ENCODE results near the gene GORASP2. TPM values are rescaled to one million over a fixed set of nuclear protein-coding genes. Genes with fewer than 3 reads are reported as not detected.

The GORASP2 gene
- polyA plus RNA-seq, 1 donor (not counting 4 experiments of a cell fraction or from before 2014, with no cell fraction given): 125 TPM

GRCh38 chr2:170895023-170895757, 33.9 kb upstream of the GORASP2 start:
- Histone ChIP-seq H3K27ac (ENCODE audit: control insufficient read depth, insufficient read depth, low read length) (no peak overlapping the region), H3K79me2 (ENCODE audit: control insufficient read depth, insufficient read depth, low read length) (no peaks in the 10 kb centered on the region), H4K20me1 (ENCODE audit: control insufficient read depth, extremely low read depth, insufficient read depth, low read length) (no peaks in the 10 kb centered on the region), H3K4me3 (ENCODE audit: control insufficient read depth in 2 of 3, extremely low read depth in 1 of 3, insufficient read depth in 2 of 3, low read depth in 1 of 3, low read length in 3 of 3) (no peak overlapping the region), H2AFZ (ENCODE audit: control insufficient read depth, low read length) (no peak overlapping the region), H3K4me1 (ENCODE audit: control insufficient read depth, extremely low read depth, insufficient read depth, low read length) (peaks cover 3% of the 10 kb centered on the region), H3K9me3 (ENCODE audit: control insufficient read depth, low read depth, low read length) (no peaks in the 10 kb centered on the region), H3K9ac (ENCODE audit: control insufficient read depth, extremely low read depth, insufficient read depth, low read length) (no peak overlapping the region), H3K9me1 (ENCODE audit: control insufficient read depth, extremely low read depth, insufficient read depth, low read length) (no peaks in the 10 kb centered on the region), H3K27me3 (ENCODE audit: control insufficient read depth, extremely low read depth, insufficient read depth, low read length) (no peaks in the 10 kb centered on the region), H3K36me3 (ENCODE audit: control insufficient read depth in 2 of 2, extremely low read depth in 1 of 2, insufficient read depth in 2 of 2, low read length in 2 of 2) (no peaks in the 10 kb centered on the region), H3K4me2 (ENCODE audit: control insufficient read depth, extremely low read depth, insufficient read depth, low read depth, low read length) (no peak overlapping the region)
- no peak for FAIRE-seq
- DNase-seq (ENCODE audit: low read depth, low spot score): no peak
- dilution Hi-C loops (cut with MboI; ENCODE audit: extremely low pct_ligation_motif_present, low sequenced_read_pairs): no loop called here
- TF ChIP-seq EZH2 (IDR thresholded peaks at IDR 0.05; ENCODE audit: low read length): no peak
- TF ChIP-seq, protein P1, sequence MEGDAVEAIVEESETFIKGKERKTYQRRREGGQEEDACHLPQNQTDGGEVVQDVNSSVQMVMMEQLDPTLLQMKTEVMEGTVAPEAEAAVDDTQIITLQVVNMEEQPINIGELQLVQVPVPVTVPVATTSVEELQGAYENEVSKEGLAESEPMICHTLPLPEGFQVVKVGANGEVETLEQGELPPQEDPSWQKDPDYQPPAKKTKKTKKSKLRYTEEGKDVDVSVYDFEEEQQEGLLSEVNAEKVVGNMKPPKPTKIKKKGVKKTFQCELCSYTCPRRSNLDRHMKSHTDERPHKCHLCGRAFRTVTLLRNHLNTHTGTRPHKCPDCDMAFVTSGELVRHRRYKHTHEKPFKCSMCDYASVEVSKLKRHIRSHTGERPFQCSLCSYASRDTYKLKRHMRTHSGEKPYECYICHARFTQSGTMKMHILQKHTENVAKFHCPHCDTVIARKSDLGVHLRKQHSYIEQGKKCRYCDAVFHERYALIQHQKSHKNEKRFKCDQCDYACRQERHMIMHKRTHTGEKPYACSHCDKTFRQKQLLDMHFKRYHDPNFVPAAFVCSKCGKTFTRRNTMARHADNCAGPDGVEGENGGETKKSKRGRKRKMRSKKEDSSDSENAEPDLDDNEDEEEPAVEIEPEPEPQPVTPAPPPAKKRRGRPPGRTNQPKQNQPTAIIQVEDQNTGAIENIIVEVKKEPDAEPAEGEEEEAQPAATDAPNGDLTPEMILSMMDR (optimal IDR thresholded peaks at IDR 0.05 in 1 of 3, IDR thresholded peaks at IDR 0.05 in 1 of 3, conservative IDR thresholded peaks at IDR 0.05 in 1 of 3; ENCODE audit: extremely low read depth in 1 of 3, insufficient read depth in 2 of 3, low read length in 3 of 3): no peak

GRCh38 chr2:170896622-170897021, 32.4 kb upstream of the GORASP2 start:
- Histone ChIP-seq H4K20me1 (ENCODE audit: control insufficient read depth, extremely low read depth, insufficient read depth, low read length) (no peaks in the 10 kb centered on the region), H3K27me3 (ENCODE audit: control insufficient read depth, extremely low read depth, insufficient read depth, low read length) (no peaks in the 10 kb centered on the region), H3K9me3 (ENCODE audit: control insufficient read depth, low read depth, low read length) (no peaks in the 10 kb centered on the region), H3K79me2 (ENCODE audit: control insufficient read depth, insufficient read depth, low read length) (no peaks in the 10 kb centered on the region), H2AFZ (ENCODE audit: control insufficient read depth, low read length) (no peak overlapping the region), H3K9ac (ENCODE audit: control insufficient read depth, extremely low read depth, insufficient read depth, low read length) (no peak overlapping the region), H3K27ac (ENCODE audit: control insufficient read depth, insufficient read depth, low read length) (no peak overlapping the region), H3K36me3 (ENCODE audit: control insufficient read depth in 2 of 2, extremely low read depth in 1 of 2, insufficient read depth in 2 of 2, low read length in 2 of 2) (no peaks in the 10 kb centered on the region), H3K4me1 (ENCODE audit: control insufficient read depth, extremely low read depth, insufficient read depth, low read length) (peaks cover 3% of the 10 kb centered on the region), H3K4me2 (ENCODE audit: control insufficient read depth, extremely low read depth, insufficient read depth, low read depth, low read length) (no peak overlapping the region), H3K4me3 (ENCODE audit: control insufficient read depth in 2 of 3, extremely low read depth in 1 of 3, insufficient read depth in 2 of 3, low read depth in 1 of 3, low read length in 3 of 3) (no peak overlapping the region), H3K9me1 (ENCODE audit: control insufficient read depth, extremely low read depth, insufficient read depth, low read length) (no peaks in the 10 kb centered on the region)
- DNase-seq (ENCODE audit: low read depth, low spot score) (no peak), FAIRE-seq (no peak)
- TF ChIP-seq EZH2 (IDR thresholded peaks at IDR 0.05; ENCODE audit: low read length): no peak
- TF ChIP-seq, protein P1 (optimal IDR thresholded peaks at IDR 0.05 in 1 of 3, IDR thresholded peaks at IDR 0.05 in 1 of 3, conservative IDR thresholded peaks at IDR 0.05 in 1 of 3; ENCODE audit: extremely low read depth in 1 of 3, insufficient read depth in 2 of 3, low read length in 3 of 3): no peak
- dilution Hi-C loops (cut with MboI; ENCODE audit: extremely low pct_ligation_motif_present, low sequenced_read_pairs): no loop called here
